ENCODE results near the gene THTPA. TPM values are rescaled to one million over a fixed set of nuclear protein-coding genes. Genes with fewer than 3 reads are reported as not detected.

THTPA gene
- total and polyA plus RNA-seq, 9 of the 15 experiments (the other 6 are each of a cell fraction or from before 2014, with no cell fraction given) = 2.4 to 8.7 (median 5.2) TPM

GRCh38 chr14:23567186-23568020, 11.3 kb downstream of the THTPA start, which contains the start of gene AP1G2 (continued):
- TF ChIP-seq PBX2 (CRISPR knock-in tag; IDR thresholded peaks at IDR 0.05; ENCODE audit: low read depth) = no peak
- no peak for TF ChIP-seq PBX2 (tag; conservative IDR thresholded peaks at IDR 0.05; ENCODE audit: low read depth)
- no peak for TF ChIP-seq PTRF (tag; IDR thresholded peaks at IDR 0.05)
- no peak for TF ChIP-seq ZNF511 (CRISPR knock-in tag; IDR thresholded peaks at IDR 0.05)
- TF ChIP-seq ZNF512 (tag; IDR thresholded peaks at IDR 0.05) = no peak
- no peak for TF ChIP-seq TAF15 (IDR thresholded peaks at IDR 0.05; ENCODE audit: low read depth, low read length)
- no peak for TF ChIP-seq FOXM1 (IDR thresholded peaks at IDR 0.05; ENCODE audit: low read depth)
- TF ChIP-seq FOXM1 (CRISPR knock-in tag; IDR thresholded peaks at IDR 0.05; ENCODE audit: low read depth) = no peak
- TF ChIP-seq ZBTB1 (CRISPR knock-in tag; IDR thresholded peaks at IDR 0.05; ENCODE audit: borderline replicate concordance, low read depth) = no peak
- TF ChIP-seq CTCF (IDR thresholded peaks at IDR 0.05 in 2 of 3, conservative IDR thresholded peaks at IDR 0.05 in 1 of 3; ENCODE audit: insufficient read depth in 2 of 3, low read depth in 1 of 3, low read length in 3 of 3) = no peak
- TF ChIP-seq TRIM25 (IDR thresholded peaks at IDR 0.05; ENCODE audit: borderline replicate concordance) = no peak
- TF ChIP-seq PHTF2 (CRISPR knock-in tag; IDR thresholded peaks at IDR 0.05) = no peak
- no peak for TF ChIP-seq ZNF79 (CRISPR knock-in tag; IDR thresholded peaks at IDR 0.05; ENCODE audit: low read depth)
- TF ChIP-seq MTA3 (IDR thresholded peaks at IDR 0.05; ENCODE audit: borderline replicate concordance) = peak; percentile 48; the same call in 1 of the 2 replicates
- TF ChIP-seq SMARCC2 (IDR thresholded peaks at IDR 0.05; ENCODE audit: low read depth) = no peak
- no peak for TF ChIP-seq EWSR1 (IDR thresholded peaks at IDR 0.05; ENCODE audit: borderline replicate concordance, low read depth, partially characterized antibody)
- 0 out of 4 replicates have a peak, but pooled peaks of 1 of the 2 experiments have one; percentile 37 for TF ChIP-seq KDM4B (IDR thresholded peaks at IDR 0.05; ENCODE audit: borderline replicate concordance in 2 of 2, low read depth in 1 of 2)
